HG03280 (cell line): ENCODE data around the gene PAOX.

Source experiments
- ATAC-seq: cut with Tn5 transposase; IDR thresholded peaks from one replicate; pipeline ENCODE4 v1.9.1; 2021; ENCODE audit warnings: mild to moderate bottlenecking, moderate library complexity; ENCODE audit not compliant: unreplicated experiment

The PAOX gene

GRCh38 chr10:133379152-133379800 is at the start of gene PAOX:
PAOX (plus strand) TSS chr10:133379262; CDS start chr10:133379317, 55 bp downstream.
- ATAC-seq: peak; percentile 57

GRCh38 chr10:133329491-133330202 is 49.4 kb upstream of the PAOX start:
- ATAC-seq: peak; percentile 86

- ATAC-seq: no peak
Measured at GRCh38 chr10:133332936-133333699, 45.9 kb upstream of the PAOX start.

GRCh38 chr10:133334503-133335245 is 44.4 kb upstream of the PAOX start:
- ATAC-seq: peak; percentile 28

GRCh38 chr10:133335246-133336117 is 43.6 kb upstream of the PAOX start:
- peak; percentile 41 for ATAC-seq

GRCh38 chr10:133336118-133336576 is 42.9 kb upstream of the PAOX start:
- ATAC-seq: no peak

GRCh38 chr10:133336577-133337369 is 42.3 kb upstream of the PAOX start, which contains the start of gene CALY:
CALY (minus strand) TSS chr10:133336896; CDS start chr10:133328989, 7,907 bp downstream.
- no peak for ATAC-seq

- ATAC-seq: no peak
Measured at GRCh38 chr10:133337370-133337725, 41.7 kb upstream of the PAOX start.

- ATAC-seq: no peak
Measured at GRCh38 chr10:133338080-133339071, 40.7 kb upstream of the PAOX start.

GRCh38 chr10:133339708-133340380 is 39.2 kb upstream of the PAOX start:
- no peak for ATAC-seq

GRCh38 chr10:133341983-133342382 is 37.1 kb upstream of the PAOX start:
- no peak for ATAC-seq

- ATAC-seq: no peak
Measured at GRCh38 chr10:133342942-133343341, 36.1 kb upstream of the PAOX start.

- ATAC-seq: no peak
Measured at GRCh38 chr10:133343558-133343957, 35.5 kb upstream of the PAOX start.

- no peak for ATAC-seq
Measured at GRCh38 chr10:133344236-133344635, 34.8 kb upstream of the PAOX start.

- no peak for ATAC-seq
Measured at GRCh38 chr10:133346413-133346812, 32.6 kb upstream of the PAOX start.

- ATAC-seq: no peak
Measured at GRCh38 chr10:133347710-133348517, 31.1 kb upstream of the PAOX start.

- ATAC-seq: no peak
Measured at GRCh38 chr10:133349160-133349568, 29.9 kb upstream of the PAOX start.
